ENCODE results near the gene AP3S2.

AP3S2 gene

DNA sequence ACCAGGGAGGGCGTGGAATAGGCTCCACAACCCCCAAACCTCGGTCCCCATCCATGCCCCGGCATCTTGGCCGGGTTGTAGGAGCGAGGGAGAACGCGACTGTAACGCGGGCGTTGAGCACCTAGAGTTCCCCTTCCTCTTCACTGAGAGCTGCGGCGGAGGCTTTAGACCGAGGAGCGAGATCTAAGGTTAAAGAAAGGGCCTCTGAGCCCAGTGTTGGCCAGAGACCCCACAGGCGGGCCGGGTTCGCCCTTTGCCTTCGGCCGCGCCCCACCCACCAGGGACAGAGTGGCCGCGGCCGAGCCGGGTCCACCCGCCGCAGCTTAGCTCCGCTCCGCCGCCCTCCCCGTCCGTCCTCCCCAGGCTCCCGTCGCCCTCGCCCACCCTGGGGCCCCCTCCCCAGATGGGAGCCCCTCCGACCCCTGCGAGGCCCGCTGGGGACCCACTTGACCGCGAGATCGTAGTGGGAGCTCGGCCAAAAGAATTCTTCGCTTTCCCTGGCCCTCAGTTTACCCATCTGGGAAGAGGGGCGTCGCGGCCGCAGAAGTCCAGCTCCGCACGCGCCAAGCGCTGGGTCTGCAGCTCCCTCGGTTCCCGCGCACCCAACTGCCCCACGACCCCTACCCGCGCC, 79.6 kb downstream of the AP3S2 start:
- DNase-seq (ENCODE audit: low spot score), result no peak

DNA sequence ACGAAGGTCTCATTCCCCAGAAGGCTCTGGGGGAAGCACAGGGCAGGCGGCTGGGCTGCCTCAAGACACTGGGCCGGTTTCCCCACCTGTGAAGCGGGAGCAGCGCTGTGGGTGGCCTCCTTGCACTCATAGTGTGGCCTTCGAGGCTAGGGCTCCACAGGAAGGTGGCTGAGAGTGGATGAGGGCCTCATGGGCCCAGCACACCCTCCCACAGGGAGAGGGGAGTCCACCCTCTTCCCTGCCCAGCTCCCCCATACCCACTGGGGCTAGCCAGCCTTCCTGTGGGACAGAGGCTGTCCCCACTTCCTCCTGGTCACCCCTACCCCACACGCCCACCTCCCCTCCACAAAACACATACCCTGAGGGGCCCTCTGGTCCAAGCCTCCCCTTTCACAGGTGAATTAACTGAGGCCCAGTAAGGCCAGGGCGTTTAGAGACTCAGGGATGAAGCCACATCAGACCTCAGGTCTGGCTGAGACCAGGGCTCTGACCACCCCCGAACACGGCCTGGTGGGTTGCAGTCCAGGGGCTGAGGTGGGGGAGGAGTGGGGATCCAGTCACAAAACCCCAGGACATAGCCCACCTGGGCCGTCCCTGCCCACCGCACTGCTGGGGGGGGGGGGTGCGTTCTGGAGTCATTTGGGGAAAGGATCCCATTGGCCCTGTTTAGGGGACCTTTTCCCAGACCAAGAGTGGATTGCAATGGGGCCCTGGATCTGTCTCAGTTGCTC, 80.2 kb downstream of the AP3S2 start:
- no peak for DNase-seq (ENCODE audit: low spot score)

DNA sequence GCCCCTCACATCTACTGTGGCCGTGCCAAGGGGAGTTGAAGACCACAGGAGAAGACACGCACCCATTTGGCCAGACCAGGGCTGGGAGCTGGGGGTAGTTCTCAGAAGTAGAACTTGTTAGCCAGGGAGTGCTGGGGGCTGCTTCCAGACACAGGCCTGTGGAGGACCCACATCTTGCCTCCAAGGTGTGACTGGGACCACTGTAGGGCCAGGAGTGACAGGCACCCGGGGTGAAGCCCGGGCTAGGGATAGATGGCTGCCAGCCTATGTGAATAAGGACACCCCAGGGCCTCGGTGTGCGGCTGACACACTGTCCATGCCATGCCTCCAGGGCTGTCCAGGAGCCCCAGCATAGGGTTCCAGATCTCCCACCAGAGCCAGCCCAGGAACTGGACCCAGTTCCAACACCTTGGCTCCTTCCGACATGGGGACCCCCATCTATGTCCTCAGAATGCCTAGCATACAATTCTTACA, 80.9 kb downstream of the AP3S2 start:
- no peak for DNase-seq (ENCODE audit: low spot score)

GRCh38 chr15:89812011-89812846, 81.6 kb downstream of the AP3S2 start:
- no peak for DNase-seq (ENCODE audit: low spot score)

- DNase-seq (ENCODE audit: low spot score), result no peak
These were observed 83.0 kb downstream of the AP3S2 start for GRCh38 chr15:89810837-89811236.

DNA sequence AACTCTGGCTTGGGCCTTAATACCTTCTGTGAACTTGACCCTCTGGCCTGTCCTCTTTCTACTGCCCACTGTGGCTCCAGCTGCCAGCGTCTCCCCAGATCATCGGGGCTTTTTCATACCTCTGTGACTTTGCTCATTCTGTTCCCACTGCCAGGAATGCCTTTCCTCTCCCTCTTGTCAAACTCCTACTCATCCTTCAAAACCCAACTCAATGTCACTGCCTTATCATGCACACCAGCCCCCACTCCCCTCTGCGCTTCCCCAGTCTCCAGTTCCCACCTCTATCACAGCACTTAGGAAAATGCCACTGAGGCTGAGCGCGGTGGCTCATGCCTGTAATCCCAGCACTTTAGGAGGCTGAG, 84.0 kb downstream of the AP3S2 start:
- no peak for DNase-seq (ENCODE audit: low spot score)

GRCh38 chr15:89809093-89809786, 84.6 kb downstream of the AP3S2 start:
- DNase-seq (ENCODE audit: low spot score), result no peak

DNA sequence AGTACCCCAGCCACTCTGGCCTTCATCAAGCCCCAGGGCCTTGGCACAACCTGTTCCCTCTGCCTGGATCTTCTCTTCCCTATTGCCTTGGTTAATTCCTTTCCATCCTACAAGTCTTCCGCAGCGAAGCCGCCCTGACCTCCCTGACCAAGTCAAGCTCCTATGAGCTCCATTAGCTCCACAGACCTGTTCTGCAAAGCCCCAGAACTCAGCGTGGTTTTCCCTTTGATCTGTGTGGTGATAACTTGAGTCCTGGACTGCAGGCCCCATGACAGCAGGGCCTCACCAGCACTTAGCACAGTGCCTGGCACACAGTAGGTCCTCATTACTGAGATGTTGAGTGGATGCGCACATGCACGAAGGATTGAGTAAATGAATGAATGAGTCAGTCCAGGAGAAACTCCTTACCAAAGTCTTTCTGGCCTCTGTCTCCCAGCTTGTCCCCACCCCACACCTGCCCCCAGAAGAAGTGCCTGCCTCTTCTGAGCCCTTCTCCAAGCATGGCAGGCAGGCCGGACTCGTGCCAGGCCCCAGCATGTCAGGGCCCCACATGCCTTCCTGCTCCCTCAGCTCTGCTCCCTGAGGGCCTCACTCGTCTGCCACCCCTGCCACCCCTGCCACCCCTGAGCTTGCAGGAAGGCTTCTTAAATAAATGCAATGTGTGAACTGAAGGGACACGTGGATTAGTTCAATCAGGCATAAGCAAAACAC, 85.5 kb downstream of the AP3S2 start:
- no peak for DNase-seq (ENCODE audit: low spot score)

DNA sequence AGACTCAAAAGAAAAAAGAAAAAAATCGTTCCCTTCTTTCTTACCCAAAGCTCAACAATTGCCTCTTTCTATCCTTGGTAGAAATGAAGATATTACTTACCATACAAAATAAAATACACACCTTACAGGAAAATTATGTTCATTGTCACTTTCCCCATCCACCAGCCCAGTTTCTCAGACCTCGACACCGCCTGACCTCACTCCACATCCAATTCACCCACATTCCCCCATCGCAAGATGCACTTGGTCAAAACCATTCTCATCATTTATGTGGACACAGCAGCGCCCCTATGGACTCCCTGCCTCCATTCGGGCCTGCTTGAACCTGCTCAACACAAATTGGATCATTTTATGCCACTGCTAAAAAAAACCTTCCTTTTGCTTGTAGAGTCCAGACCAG, 86.1 kb downstream of the AP3S2 start:
- DNase-seq (ENCODE audit: low spot score), result no peak

DNA sequence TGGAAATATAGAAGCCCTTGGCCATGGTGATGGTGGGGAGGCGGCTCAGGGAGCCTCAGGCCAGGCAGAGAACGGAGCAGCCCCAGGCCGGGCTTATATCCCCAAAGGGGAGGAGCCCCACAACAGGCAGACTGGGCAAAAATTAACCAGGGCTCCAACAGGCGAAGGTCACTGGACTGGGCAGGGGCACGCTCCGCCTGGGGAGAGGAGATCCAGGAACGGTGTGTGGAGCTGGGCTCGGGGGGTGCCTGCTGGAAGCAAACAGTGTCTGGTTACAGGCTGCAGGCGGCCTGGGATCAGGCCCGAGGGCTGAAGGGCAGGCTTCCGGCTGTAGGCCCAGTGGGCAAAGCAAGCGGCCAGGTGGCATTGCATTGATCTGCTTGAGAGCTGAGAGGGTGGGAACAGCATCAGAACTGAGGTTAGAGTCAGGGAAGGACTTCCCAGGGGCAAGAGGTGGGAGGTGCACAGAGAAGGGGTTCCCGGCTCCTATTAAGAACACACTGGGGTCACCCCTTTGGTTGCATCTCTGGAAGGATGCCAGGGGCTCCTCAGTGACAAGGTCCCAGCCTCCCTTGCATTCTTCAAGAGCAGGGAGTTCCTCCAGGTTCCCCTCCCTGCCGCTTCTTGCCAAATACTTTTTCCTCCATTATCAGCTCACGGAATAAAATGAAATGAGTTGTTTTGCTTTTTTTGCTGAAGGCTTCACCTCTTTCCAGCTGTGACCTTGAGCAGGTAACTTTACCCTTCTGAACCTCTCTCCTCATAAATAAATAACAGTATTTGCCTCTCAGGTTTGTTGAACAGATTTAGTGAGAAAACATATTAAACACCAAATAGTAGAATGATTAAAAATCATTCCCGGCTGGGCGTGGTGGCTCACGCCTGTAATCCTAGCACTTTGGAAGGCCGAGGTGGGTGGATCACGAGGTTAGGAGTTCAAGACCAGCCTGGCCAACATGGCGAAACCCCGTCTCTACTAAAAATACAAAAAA, 86.9 kb downstream of the AP3S2 start:
- DNase-seq (ENCODE audit: low spot score), result no peak

GRCh38 chr15:89806210-89806558, 87.6 kb downstream of the AP3S2 start:
- no peak for DNase-seq (ENCODE audit: low spot score)

GRCh38 chr15:89805241-89806209, 88.3 kb downstream of the AP3S2 start:
- DNase-seq (ENCODE audit: low spot score), result no peak

DNA sequence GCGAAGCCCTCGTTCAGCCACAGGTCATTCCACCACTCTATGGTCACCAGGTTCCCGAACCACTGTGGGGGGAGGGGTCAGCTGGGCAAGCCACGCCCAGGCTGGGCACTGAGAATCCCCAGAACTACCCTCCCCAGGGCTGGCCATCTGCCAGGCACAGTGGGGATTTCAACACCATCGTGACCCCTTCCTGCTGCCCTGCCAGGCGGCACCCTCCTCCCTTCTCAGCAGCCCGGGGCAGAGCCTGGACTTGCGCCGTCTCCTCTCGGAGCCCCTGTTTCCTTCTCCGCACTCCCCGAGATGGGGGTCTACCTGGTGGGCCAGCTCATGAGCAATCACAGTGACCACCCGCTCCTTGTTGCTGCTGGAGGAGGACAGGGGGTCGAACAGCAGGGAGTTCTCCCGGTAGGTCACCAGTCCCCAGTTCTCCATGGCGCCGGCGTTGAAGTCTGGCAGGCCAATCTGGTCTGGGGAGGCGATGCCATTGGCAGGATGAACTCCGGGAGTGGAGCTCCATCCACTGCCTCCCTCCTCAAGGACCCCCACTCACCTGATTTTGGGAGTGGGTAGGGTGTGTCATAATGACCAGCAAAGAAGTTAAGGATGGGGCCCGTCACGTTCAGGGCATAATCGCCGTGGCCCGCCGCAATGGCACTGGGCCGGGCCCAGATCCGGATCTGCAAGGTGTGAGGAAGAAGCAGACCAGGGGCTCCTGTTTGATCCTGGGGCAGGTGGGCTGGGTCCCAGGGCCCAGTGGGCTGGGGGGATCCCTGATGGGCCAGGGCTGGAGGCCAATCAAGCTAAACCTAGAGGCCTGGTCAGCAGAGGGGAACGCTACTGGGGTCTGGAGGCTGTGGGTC, 89.6 kb downstream of the AP3S2 start:
- no peak for DNase-seq (ENCODE audit: low spot score)

DNA sequence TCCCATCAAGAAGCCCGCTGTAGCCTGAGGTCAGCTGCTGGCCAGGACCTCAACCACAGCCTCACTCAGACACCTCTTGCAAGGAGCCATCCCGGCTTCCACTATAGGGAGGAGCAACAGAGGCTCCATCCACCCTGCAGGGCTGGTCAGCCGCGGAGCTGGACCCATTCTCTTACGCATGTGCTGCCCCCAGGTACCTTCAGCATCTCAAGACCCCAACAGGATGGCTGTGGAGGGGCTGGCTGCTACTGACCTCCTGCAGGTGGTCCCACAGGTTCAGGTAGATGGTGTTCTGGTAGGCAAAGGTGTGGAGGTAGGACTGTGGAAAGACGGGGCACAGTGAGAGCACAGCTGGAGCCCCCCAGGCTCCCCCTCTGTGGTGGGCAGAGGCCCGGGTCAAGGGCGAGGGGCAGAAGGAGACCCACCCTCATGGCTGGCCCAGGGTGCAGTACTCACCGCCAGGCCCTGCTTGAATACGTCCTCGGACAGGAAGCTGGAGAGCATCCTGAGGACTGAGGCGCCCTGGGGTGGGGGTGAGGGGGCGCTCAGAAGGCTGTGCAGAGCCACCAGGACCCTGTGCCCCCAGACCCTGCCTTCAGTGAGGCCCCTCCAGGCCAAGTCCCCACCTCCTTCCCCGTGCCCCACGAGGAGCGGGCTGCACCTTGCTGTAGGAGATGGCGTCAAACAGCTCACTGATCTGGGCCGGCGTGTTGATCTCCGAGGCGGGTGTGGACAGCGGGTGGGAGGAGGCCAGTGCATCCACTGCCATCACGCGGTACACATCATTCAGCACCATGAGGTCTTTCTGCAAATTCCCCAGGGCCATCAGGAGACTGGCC, 90.6 kb downstream of the AP3S2 start:
- no peak for DNase-seq (ENCODE audit: low spot score)

DNA sequence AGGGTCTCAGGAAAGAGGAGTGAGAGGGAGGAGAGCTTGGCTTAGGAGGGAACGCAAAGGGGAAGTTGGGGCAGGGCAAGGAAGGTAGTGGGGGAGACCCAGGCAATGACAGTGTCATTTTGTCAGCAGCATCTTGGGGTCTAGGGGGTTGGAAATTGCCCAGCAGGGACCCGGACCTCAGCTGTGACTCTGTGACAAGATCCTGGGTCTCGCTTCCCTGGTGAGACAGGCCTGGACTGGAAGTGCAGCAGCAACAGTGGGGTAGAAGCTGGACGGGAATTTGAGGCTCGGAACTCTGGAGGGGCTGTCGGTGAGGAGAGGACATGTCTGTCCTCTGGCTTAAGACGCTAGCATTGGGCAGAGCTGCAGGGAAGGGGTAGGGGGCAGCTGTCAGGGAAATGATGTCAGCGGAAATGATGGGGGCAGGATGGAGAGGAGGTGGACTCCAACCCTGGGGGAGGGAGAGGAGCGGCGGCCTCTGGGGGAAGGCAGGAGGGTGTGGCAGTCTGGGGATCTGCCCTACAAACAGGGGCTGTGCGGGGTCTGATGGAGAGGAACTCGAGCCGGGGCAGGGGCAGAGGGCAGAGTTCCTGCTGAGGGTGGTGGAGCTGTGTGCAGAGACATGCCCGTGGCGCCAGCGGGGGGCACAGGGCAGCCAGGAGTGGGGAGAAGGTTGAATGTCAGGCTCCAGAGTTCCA, 91.4 kb downstream of the AP3S2 start:
- no peak for DNase-seq (ENCODE audit: low spot score)

GRCh38 chr15:89801471-89802195, 92.2 kb downstream of the AP3S2 start:
- no peak for DNase-seq (ENCODE audit: low spot score)

Measured in SW480 (cell line).